Neural progenitor cell (in vitro differentiated cells): ENCODE measurements around the gene FAF1.

Experiments
- EZH2 ChIP-seq: fragments of 200-600 bp; sonication (generic); IDR thresholded peaks from 2 replicates; pipeline ENCODE4 v1.6.1; 2017; ENCODE audit warnings: antibody characterized with exemption, mild to moderate bottlenecking, moderate library complexity
- EZH2phosphoT487 ChIP-seq: fragments of 200-600 bp; sonication (generic); IDR thresholded peaks from 2 replicates; pipeline ENCODE4 v1.6.1; 2017; ENCODE audit warnings: antibody characterized with exemption
- TF ChIP-seq, protein P1 (sequence below): fragments of 200-600 bp; sonication (generic); IDR thresholded peaks from 2 replicates; pipeline ENCODE4 v1.5.1; 2017; ENCODE audit warnings: antibody characterized with exemption, mild to moderate bottlenecking

DNA sequence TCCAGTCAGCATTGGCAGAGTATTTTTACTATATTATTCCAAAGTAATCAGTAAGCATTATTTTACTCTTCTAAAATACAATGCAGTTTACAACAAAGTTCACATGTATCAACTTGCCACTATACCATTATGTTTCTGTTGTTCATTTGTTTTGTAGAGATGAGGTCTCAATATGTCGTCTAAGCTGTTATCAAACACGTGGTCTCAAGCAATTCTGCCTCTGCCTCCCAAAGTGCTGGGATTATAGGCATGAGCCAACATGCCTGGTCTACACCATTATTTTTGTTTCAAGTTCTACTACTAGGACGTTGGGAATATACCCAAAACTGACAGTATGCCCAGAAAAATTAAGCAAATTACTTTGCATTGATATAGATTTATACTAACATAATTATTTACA lies 19.8 kb downstream of the FAF1 start:
- TF ChIP-seq, protein P1, sequence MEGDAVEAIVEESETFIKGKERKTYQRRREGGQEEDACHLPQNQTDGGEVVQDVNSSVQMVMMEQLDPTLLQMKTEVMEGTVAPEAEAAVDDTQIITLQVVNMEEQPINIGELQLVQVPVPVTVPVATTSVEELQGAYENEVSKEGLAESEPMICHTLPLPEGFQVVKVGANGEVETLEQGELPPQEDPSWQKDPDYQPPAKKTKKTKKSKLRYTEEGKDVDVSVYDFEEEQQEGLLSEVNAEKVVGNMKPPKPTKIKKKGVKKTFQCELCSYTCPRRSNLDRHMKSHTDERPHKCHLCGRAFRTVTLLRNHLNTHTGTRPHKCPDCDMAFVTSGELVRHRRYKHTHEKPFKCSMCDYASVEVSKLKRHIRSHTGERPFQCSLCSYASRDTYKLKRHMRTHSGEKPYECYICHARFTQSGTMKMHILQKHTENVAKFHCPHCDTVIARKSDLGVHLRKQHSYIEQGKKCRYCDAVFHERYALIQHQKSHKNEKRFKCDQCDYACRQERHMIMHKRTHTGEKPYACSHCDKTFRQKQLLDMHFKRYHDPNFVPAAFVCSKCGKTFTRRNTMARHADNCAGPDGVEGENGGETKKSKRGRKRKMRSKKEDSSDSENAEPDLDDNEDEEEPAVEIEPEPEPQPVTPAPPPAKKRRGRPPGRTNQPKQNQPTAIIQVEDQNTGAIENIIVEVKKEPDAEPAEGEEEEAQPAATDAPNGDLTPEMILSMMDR = no peak
- TF ChIP-seq EZH2 = no peak
- TF ChIP-seq EZH2phosphoT487 = no peak
